SKM-1 (cell line): ENCODE measurements around the gene APOBEC3B.
"Not testable (repeated sequence)": the region's sequence is repeated elsewhere in the genome, so short reads cannot be mapped to it uniquely, and the experiment has no call there.

ENCODE experiments used
- DNase-seq: peaks from one replicate; lab custom pipeline; 2025; ENCODE audit not compliant: unreplicated experiment; lab: John Stamatoyannopoulos, UW

The APOBEC3B gene

DNA sequence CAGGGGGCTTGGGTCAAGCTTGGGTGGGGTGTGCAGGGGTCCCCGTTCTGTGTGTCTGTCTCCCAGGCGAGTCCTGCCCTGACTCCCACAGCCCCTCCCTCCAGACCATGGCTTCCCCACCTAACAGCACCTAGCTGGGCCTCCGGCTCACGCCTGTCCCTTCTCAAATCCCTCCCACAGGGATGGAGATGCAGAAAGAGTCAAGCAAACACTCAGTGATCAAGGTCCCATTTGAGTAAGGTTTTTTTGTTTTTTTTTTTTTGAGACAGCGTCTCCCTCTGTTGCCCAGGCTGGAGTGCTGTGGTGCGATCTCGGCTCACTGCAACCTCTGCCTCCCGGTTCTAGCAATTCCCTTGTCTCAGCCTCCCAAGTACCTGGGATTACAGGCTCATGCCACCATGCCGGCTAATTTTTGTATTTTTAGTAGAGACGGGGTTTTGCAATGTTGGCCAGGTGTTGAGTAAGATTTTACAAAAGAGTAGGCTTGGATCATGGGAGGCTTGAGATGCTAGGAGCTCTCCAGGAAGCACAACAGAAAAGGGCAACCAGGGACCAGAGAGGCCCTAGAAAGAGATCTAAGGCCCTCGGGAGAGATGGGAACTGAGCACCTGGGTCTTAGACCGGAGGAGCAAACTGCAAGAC lies 44.5 kb downstream of the APOBEC3B start:
- no peak for DNase-seq

DNA sequence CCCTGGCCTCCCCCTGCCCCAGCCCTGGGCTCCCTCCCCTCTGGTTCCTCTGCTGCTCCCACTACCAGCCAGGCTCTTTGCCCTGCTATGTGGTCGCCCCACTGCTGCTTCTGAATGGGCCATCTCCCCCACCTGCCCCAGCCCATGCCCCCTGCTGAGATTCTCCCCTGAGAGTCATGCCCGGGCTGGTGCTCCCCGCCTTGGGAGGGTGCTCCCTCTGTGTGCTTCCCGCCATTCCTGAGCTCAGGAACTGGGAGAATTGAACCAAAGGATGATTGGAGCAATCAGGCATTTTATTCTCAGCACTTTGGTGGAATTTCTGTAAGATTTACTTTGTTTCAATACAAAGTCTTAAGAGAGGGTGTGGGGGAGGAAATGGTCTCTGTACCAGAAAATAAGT lies 45.6 kb downstream of the APOBEC3B start:
- DNase-seq: no peak

DNA sequence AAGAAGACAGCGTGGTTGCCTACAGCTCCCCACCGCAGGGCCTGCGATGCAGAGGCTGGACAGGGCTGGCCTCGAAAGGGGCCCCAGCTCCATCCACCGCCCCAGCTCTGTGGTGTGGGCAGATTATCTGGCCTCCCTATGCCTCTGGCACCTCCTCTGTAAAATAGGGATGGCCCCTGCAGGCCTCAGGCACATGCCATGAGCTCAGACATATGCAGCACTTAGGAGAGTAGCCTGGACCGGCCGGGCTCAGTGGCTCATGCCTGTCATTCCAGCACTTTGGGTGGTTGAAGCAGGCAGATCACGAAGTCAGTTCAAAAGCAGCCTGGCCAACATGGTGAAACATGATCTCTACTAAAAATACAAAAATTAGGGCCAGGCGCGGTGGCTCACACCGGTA lies 46.1 kb downstream of the APOBEC3B start:
- no peak for DNase-seq

DNA sequence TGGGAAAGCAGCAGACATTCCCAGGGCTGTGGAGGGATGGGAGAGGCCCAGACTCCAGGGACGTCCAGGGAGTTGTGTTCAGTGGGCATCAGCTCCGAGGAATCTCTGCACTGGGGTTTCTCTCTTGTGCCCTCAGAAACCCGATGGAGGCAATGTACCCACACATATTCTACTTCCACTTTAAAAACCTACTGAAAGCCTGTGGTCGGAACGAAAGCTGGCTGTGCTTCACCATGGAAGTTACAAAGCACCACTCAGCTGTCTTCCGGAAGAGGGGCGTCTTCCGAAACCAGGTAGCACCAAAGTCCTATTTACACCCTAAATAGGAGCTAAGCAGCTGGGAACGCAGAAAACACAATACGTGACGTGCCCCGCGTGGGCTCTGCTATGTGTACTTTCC lies 47.1 kb downstream of the APOBEC3B start:
- DNase-seq: no peak

DNA sequence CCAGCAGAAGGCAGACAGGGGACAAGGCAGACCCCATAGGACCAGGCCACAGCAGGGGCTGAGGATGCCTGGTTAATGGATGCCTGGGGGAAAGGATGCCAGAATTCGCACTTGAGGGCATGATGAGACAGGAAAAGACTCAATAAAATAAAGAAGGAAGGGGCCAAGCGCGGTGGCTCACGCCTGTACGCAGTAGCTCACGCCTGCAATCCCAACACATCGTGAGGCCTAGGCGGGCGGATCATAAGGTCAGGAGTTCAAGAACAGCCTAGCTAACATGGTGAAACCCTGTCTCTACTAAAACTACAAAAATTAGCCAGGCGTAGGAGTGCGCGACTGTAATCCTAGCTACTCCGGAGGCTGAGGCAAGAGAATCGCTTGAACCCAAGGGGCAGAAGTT lies 48.6 kb downstream of the APOBEC3B start:
- no peak for DNase-seq

DNA sequence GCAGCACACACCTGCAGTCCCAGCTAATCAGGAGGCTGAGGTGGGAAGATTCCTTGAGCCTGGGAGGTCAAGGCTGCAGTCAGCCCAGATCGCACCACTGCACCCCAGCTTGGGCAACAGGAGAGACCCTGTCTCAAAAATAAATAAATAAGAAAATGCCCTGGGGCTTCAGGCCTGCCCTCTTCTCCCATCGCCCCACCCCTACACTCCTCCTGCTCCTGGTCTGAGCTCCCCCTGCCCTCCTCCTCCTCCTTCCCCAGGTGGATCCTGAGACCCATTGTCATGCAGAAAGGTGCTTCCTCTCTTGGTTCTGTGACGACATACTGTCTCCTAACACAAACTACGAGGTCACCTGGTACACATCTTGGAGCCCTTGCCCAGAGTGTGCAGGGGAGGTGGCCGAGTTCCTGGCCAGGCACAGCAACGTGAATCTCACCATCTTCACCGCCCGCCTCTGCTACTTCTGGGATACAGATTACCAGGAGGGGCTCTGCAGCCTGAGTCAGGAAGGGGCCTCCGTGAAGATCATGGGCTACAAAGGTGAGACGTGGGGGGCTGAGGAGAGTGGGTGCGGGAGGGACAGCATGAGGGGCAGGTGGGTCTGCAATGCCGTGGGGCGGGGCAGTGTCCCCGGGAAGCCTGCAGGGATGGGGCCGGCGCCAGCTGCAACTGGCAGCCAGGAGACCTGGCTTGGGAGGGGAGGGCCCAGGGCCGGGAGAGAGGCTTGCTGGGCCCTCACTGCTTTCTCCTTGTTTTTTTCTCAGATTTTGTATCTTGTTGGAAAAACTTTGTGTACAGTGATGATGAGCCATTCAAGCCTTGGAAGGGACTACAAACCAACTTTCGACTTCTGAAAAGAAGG lies 49.5 kb downstream of the APOBEC3B start:
- not testable (repeated sequence) for DNase-seq

DNA sequence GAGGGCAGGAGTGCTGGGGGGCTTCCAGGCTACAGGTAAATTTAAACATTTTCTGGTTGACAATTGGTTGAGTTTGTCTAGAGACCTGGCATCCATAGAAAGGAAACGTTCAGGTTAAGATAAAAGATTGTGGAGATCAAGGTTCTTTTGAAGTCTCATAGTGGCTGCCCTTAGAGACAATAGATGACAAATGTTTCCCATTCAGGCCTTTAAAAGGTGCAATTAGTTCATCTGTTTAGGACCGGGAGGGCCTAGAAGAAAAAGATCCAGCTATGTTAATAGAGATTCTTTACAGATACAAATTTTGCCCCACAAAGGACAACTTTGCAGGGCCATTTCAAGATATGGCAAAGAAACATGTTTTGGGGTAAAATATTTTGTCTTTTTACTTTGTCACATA lies 54.9 kb downstream of the APOBEC3B start:
- DNase-seq: not testable (repeated sequence)

DNA sequence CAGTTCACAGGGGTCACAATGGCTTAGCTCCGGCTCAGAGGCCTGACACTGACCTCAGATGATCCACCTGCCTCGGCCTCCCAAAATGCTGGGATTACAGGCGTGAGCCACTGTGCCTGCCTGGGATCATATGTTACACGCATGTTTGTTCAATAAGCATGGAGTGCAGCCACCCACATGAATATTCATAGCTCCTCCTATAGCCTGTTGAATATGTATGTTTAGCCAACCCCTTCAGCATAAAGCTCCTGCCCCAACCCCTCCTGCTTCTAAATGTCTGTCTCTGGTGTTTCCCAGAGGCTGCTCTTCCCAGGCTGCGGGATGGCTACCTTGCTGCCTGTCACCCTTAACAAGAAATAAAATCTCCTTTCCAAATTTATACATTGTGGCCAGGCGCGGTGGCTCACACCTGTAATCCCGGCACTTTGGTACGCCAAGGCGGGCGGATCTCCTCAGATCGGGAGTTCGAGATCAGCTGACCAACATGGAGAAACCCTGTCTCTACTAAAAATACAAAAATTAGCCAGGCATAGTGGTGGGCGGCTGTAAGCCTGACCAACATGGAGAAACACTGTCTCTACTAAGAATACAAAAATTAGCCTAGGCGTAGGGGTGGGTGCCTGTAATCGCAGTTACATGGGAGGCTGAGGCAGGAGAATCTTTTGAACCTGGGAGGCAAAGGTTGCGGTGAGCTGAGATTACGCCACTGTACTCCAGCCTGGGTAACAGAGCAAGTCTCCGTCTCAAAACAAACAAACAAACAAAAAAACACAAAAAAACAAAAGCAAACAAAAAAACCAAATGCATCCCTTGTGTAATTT lies 57.4 kb downstream of the APOBEC3B start:
- no peak for DNase-seq

DNA sequence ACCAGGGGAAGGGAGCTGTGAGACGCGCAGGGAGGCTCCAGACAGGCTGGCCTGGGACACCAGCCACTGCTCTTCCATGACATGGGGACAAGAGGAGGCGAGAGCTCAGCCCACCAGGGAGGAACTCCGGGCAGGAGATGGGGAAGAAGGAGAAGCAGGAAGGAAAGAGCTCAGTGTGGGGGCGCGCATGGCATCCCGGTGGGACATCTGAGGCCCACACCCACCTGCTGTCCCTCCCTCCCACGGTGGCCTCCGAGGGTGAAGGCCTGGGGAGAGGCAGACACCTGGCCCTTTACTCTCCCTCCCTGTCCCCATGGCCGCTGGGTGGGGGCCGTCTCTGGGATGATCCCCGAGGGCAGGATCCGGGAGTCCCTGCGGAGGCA lies 58.0 kb downstream of the APOBEC3B start:
- not testable (repeated sequence) for DNase-seq

DNA sequence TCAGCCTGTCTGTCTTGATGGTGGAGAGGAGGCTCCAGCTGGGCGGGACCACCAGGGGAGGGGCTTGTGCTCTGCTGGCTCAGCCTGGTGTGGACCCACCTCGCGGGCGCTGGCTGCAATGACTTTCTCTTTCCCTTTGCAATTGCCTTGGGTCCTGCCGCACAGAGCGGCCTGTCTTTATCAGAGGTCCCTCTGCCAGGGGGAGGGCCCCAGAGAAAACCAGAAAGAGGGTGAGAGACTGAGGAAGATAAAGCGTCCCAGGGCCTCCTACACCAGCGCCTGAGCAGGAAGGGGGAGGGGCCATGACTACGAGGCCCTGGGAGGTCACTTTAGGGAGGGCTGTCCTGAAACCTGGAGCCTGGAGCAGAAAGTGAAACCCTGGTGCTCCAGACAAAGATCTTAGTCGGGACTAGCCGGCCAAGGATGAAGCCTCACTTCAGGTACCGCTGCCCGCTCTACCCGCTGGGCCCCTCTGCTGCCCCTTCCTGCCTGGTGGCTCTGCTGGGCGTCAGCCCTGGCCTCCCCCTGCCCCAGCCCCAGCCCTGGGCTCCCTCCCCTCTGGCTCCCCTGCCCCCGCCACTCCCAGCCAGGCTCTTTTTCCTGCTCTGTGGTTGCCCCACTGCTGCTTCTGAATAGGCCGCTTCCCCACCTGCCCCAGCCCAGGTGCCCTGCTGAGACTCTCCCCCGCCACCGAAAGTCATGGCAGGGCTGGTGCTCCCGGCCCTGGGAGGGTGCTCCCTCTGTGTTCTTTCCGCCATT lies 58.6 kb downstream of the APOBEC3B start, which contains the start of gene APOBEC3F:
APOBEC3F (plus strand) TSS at position 327 of the 759 bp plus-strand sequence; CDS start at position 424, 97 bp downstream.
- DNase-seq: not testable (repeated sequence)

DNA sequence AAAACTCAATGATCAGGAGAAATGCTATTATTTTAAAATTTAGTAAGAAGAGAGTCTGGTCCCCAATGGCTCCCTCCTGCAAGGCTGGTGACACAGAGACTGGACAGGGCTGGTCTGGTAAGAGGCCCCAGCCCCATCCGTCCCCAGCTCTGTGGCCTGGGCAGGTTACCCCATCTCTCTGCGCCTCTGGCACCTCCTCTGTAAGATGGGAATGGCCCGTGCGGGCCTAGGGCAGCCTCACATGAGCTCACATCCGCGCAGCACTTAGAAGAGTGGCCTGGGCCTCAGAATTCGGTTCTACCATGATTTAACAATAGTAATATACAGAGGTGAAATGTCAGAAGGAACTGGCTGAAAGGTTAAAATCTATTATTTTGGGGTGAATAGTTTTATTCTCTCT lies 59.8 kb downstream of the APOBEC3B start:
- DNase-seq: no peak
